Loucy (cell line): ENCODE results near the gene MMP24.

Experiments
- CTCF ChIP-seq: fragments of 200-600 bp; sonication (generic); conservative IDR thresholded peaks from 2 replicates; pipeline ENCODE4 v1.5.1; 2014; ENCODE audit warnings: mild to moderate bottlenecking, antibody characterized with exemption, low read length
- EZH2phosphoT487 ChIP-seq: fragments of 200-600 bp; IDR thresholded peaks from 2 replicates; pipeline ENCODE4 v1.6.1; 2018; ENCODE audit warnings: antibody characterized with exemption, mild to moderate bottlenecking, moderate library complexity, borderline replicate concordance

- TF ChIP-seq CTCF (no peak), EZH2phosphoT487 (no peak)
These were observed 79.4 kb downstream of the MMP24 start for GRCh38 chr20:35305682-35306556.
